Measurements from ENCODE around the gene SMIM32. TPM values are rescaled to one million over a fixed set of nuclear protein-coding genes. Genes with fewer than 3 reads are reported as not detected.

Gene SMIM32
- total and polyA plus RNA-seq, 2 experiments from 2014 or later = 1.9 to 3.9 TPM

- Histone ChIP-seq H3K9me3 (ENCODE audit: low read depth) (no peaks in the 10 kb centered on the region), H3K9me2 (replicated peaks; ENCODE audit: insufficient read depth) (no peaks in the 10 kb centered on the region), H3K27ac (no peak overlapping the region), H3K79me2 (no peaks in the 10 kb centered on the region), H3K27me3 (no peaks in the 10 kb centered on the region), H3K4me1 (ENCODE audit: insufficient read depth) (no peaks in the 10 kb centered on the region), H3K4me3 (no peak overlapping the region), H3K4me2 (no peak overlapping the region), H3K36me3 (replicated peaks; ENCODE audit: insufficient read depth, low read depth) (no peaks in the 10 kb centered on the region), H4K20me1 (ENCODE audit: insufficient read depth, poor library complexity, severe bottlenecking) (no peaks in the 10 kb centered on the region), H2AFZ (no peak overlapping the region)
- DNase-seq (ENCODE audit: low spot score) = no peak
- TF ChIP-seq CTCF (IDR thresholded peaks at IDR 0.05; ENCODE audit: poor library complexity) (no peak), EZH2 (IDR thresholded peaks at IDR 0.05; ENCODE audit: borderline replicate concordance) (no peak), EZH2phosphoT487 (IDR thresholded peaks at IDR 0.05; ENCODE audit: low read depth, severe bottlenecking, unreplicated experiment) (no peak)
- 82% methylated on average over 4 of the region's 4 CpGs for WGBS (ENCODE audit: low lambda C conversion rate, missing lambda C conversion rate)
Measured at GRCh38 chr5:136215812-136216211, 22.9 kb upstream of the SMIM32 start.

- Histone ChIP-seq H3K27ac (no peak overlapping the region), H4K20me1 (ENCODE audit: insufficient read depth, poor library complexity, severe bottlenecking) (no peaks in the 10 kb centered on the region), H3K36me3 (replicated peaks; ENCODE audit: insufficient read depth, low read depth) (no peaks in the 10 kb centered on the region), H3K4me1 (ENCODE audit: insufficient read depth) (no peaks in the 10 kb centered on the region), H3K27me3 (no peaks in the 10 kb centered on the region), H3K4me2 (no peak overlapping the region), H2AFZ (no peak overlapping the region), H3K9me2 (replicated peaks; ENCODE audit: insufficient read depth) (no peaks in the 10 kb centered on the region), H3K9me3 (ENCODE audit: low read depth) (no peaks in the 10 kb centered on the region), H3K79me2 (no peaks in the 10 kb centered on the region), H3K4me3 (no peak overlapping the region)
- TF ChIP-seq CTCF (IDR thresholded peaks at IDR 0.05; ENCODE audit: poor library complexity) = no peak
- no peak for TF ChIP-seq EZH2 (IDR thresholded peaks at IDR 0.05; ENCODE audit: borderline replicate concordance)
- TF ChIP-seq EZH2phosphoT487 (IDR thresholded peaks at IDR 0.05; ENCODE audit: low read depth, severe bottlenecking, unreplicated experiment) = no peak
- DNase-seq (ENCODE audit: low spot score) = no peak
- 84% methylated on average over 9 of the region's 9 CpGs for WGBS (ENCODE audit: low lambda C conversion rate, missing lambda C conversion rate)
Measured at GRCh38 chr5:136213919-136214493, 21.0 kb upstream of the SMIM32 start.

GRCh38 chr5:136212252-136212721 is 19.3 kb upstream of the SMIM32 start:
- no peaks in the 10 kb centered on the region for H4K20me1 ChIP-seq (ENCODE audit: insufficient read depth, poor library complexity, severe bottlenecking)
- WGBS (ENCODE audit: low lambda C conversion rate, missing lambda C conversion rate) = 64% methylated on average over 10 of the region's 10 CpGs
- H3K36me3 ChIP-seq (replicated peaks; ENCODE audit: insufficient read depth, low read depth) = no peaks in the 10 kb centered on the region
- H3K4me1 ChIP-seq (ENCODE audit: insufficient read depth) = no peaks in the 10 kb centered on the region
- no peaks in the 10 kb centered on the region for H3K9me2 ChIP-seq (replicated peaks; ENCODE audit: insufficient read depth)
- H3K9me3 ChIP-seq (ENCODE audit: low read depth) = no peaks in the 10 kb centered on the region
- no peak overlapping the region for H3K27ac ChIP-seq
- H3K4me3 ChIP-seq = no peak overlapping the region
- no peak overlapping the region for H3K4me2 ChIP-seq
- no peaks in the 10 kb centered on the region for H3K79me2 ChIP-seq
- H2AFZ ChIP-seq = no peak overlapping the region
- no peaks in the 10 kb centered on the region for H3K27me3 ChIP-seq
- DNase-seq (ENCODE audit: low spot score) = peak; percentile 76
- TF ChIP-seq EZH2 (IDR thresholded peaks at IDR 0.05; ENCODE audit: borderline replicate concordance) (no peak), CTCF (IDR thresholded peaks at IDR 0.05; ENCODE audit: poor library complexity) (peak; percentile 85)
